ENCODE results near the gene CIAO1. TPM values are rescaled to one million over a fixed set of nuclear protein-coding genes. Genes with fewer than 3 reads are reported as not detected.

CIAO1 gene
- total RNA-seq, 2 experiments from 2014 or later, result 64.9 to 65.9 TPM

DNA sequence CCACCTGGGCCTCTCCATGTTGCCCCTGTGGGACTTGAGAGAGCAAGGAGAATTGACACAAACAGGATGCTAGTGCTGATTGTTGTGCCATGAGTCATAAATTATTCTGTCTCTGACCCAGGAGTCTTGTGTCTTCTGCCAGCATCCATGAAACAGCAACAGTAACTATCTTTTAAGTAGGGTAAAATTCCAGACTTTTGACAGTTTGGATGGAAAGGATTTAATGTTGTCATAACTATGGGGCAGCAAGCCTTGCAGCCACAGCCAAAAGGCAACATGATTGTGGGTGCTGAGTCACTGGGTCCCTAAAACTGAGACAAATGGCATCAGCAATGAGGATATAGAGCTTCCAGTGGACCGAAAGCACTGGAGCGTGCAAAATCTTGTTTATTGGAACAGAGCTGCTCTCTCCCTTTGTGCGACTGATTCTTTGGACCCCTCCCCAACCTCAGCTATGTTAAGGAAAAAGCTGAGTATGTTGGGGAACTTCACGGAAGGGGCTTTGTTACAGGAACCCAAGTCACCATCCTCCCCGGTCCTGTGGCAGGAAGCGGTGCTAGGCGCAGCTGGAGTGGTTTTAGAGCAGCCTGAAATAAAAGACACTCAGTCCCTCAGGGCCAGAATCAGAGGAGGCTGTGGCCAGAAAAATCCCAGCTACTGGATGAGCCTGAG lies 49.5 kb downstream of the CIAO1 start:
- CTCF ChIA-PET, result interaction anchor here (1.4 to 2.5 kb wide), 2 partner anchors 9 to 11 kb away, joined by 4 to 6 read pairs; partner anchors contain the start of gene ITPRIPL1
- Mint-ChIP-seq H3K36me3 (ENCODE audit: low read depth) (peaks cover 32% of the 10 kb centered on the region), H3K27ac (peak overlapping the region; percentile 93), H3K27me3 (ENCODE audit: low read depth) (no peaks in the 10 kb centered on the region), H3K4me1 (ENCODE audit: low read depth) (peaks cover 60% of the 10 kb centered on the region), H3K9me3 (ENCODE audit: insufficient read depth) (no peaks in the 10 kb centered on the region), H3K4me3 (peak overlapping the region; percentile 67)
- DNase-seq (peak; percentile 62), ATAC-seq (peak; percentile 73)
- POLR2A ChIA-PET, result interaction anchor here (1.1 to 2.2 kb wide), 4 partner anchors 9 to 20 kb away, joined by 3 to 22 read pairs (median 8); partner anchors contain the start of genes ITPRIPL1, NCAPH and SNRNP200

DNA sequence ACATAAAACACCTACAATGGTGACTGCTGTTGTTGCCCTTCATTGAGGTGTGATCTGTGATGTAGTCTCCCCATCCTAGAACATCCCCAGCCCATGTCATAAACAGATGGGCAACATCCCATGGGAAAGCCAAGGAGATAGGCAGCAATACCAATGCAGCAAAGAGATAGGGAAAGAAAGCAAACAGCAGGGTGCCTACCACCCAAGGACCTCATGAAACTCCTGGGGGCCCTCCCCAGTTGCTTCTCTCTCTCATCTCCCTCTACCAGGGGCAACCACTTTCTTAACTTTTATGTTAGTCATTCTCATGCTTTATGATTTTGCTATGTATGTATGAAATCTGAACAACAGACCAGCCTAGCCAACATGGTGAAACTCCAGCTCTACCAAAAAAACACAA lies 51.0 kb downstream of the CIAO1 start:
- Mint-ChIP-seq H3K27me3 (ENCODE audit: low read depth) (no peaks in the 10 kb centered on the region), H3K4me1 (ENCODE audit: low read depth) (peaks cover 64% of the 10 kb centered on the region), H3K4me3 (peak overlapping the region; percentile 18), H3K36me3 (ENCODE audit: low read depth) (peaks cover 32% of the 10 kb centered on the region), H3K9me3 (ENCODE audit: insufficient read depth) (no peaks in the 10 kb centered on the region), H3K27ac (peak overlapping the region; percentile 93)
- ATAC-seq (no peak), DNase-seq (no peak)
- ChIA-PET POLR2A (interaction anchor here (1.9 kb wide), 1 partner anchor 12 kb away, joined by 22 read pairs; the partner anchor contains the start of gene SNRNP200), CTCF (no interaction called here)

DNA sequence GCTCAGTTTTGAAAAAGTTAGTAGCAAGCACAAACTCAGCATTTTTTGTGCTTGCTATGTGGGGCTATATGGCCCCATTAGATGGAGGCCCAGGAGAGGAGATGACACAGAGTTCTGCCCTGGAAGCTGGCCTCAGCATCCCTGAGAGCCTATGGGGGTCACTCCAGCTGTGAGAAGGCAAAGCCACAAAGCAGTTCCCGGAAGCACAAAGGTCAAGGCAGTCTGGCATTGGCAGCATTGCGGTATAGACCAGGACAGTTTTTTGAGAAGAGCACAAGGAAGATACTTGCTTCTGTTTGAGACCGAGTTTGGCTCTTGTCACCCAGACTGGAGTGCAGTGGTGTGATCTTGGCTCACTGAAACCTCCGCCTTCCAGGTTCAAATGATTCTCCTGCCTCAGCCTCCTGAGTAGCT lies 51.6 kb downstream of the CIAO1 start:
- ChIA-PET POLR2A (interaction anchor here (2.5 kb wide), 1 partner anchor 12 kb away, joined by 9 read pairs; the partner anchor contains the start of gene SNRNP200), CTCF (interaction anchor here (0.9 kb wide), 1 partner anchor 13 kb away, joined by 3 read pairs; the partner anchor contains the start of gene SNRNP200)
- H3K9me3 Mint-ChIP-seq (ENCODE audit: insufficient read depth), result no peaks in the 10 kb centered on the region
- H3K4me1 Mint-ChIP-seq (ENCODE audit: low read depth), result peaks cover 64% of the 10 kb centered on the region
- ATAC-seq (no peak), DNase-seq (no peak)
- peaks cover 32% of the 10 kb centered on the region for H3K36me3 Mint-ChIP-seq (ENCODE audit: low read depth)
- peak overlapping the region; percentile 60 for H3K27ac Mint-ChIP-seq
- H3K4me3 Mint-ChIP-seq, result no peak overlapping the region
- no peaks in the 10 kb centered on the region for H3K27me3 Mint-ChIP-seq (ENCODE audit: low read depth)

DNA sequence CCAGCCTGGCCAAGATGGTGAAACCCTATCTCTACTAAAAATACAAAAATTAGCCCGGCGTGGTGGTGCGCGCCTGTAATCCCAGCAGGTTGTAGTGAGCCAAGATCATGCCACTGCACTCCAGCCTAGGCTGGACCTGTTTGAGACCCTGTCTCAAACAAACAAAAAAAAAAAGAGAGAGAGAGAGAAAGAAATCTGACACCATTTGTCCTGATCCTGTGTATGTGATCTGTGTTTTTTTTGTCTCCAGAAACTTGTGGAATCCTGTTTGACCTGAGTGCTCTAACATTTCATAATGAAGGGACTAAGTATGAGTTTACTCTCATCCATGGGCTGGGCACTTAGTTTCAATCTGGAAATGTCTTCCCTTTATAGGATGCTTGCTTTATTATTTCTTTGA lies 52.7 kb downstream of the CIAO1 start:
- no peaks in the 10 kb centered on the region for H3K27me3 Mint-ChIP-seq (ENCODE audit: low read depth)
- ATAC-seq (no peak), DNase-seq (no peak)
- CTCF ChIA-PET, result interaction anchor here (0.6 to 2.2 kb wide), 2 partner anchors 39 to 303 kb away, joined by 3 to 4 read pairs; no protein-coding TSS in a partner anchor
- peak overlapping the region; percentile 27 for H3K27ac Mint-ChIP-seq
- peaks cover 32% of the 10 kb centered on the region for H3K36me3 Mint-ChIP-seq (ENCODE audit: low read depth)
- peaks cover 64% of the 10 kb centered on the region for H3K4me1 Mint-ChIP-seq (ENCODE audit: low read depth)
- POLR2A ChIA-PET, result interaction anchor here (2.5 kb wide), 1 partner anchor 13 kb away, joined by 9 read pairs; the partner anchor contains the start of gene SNRNP200
- H3K4me3 Mint-ChIP-seq, result peak overlapping the region; percentile 50
- no peaks in the 10 kb centered on the region for H3K9me3 Mint-ChIP-seq (ENCODE audit: insufficient read depth)

DNA sequence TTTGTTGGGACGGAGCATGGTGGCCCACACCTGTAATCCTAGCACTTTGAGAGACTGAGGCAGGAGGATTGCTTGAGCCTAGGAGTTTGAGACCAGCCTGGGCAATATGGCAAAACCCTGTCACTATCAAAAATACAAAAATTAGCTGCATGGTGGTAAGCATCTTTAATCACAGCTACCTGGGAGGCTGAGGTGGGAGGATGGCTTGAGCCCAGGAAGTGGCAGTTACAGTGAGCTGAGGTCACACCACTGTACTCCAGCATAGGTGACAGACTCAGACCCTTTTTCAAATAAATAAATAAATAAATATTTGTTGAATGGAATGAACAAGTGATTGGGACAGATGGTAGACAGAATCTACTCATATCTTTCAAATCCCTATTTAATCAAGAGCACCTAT lies 53.4 kb downstream of the CIAO1 start:
- CTCF ChIA-PET, result interaction anchor here (2.2 to 4.9 kb wide), 2 partner anchors 14 to 38 kb away, joined by 4 to 25 read pairs; partner anchors contain the start of gene SNRNP200
- ATAC-seq (no peak), DNase-seq (no peak)
- H3K27me3 Mint-ChIP-seq (ENCODE audit: low read depth), result no peaks in the 10 kb centered on the region
- H3K36me3 Mint-ChIP-seq (ENCODE audit: low read depth), result peaks cover 29% of the 10 kb centered on the region
- H3K4me1 Mint-ChIP-seq (ENCODE audit: low read depth), result peaks cover 66% of the 10 kb centered on the region
- H3K4me3 Mint-ChIP-seq, result peak overlapping the region; percentile 50
- peak overlapping the region; percentile 55 for H3K27ac Mint-ChIP-seq
- H3K9me3 Mint-ChIP-seq (ENCODE audit: insufficient read depth), result no peaks in the 10 kb centered on the region
- POLR2A ChIA-PET, result interaction anchor here (1.2 to 2.8 kb wide), 3 partner anchors 14 to 162 kb away, joined by 3 to 35 read pairs (median 9); partner anchors contain the start of genes NCAPH and SNRNP200

DNA sequence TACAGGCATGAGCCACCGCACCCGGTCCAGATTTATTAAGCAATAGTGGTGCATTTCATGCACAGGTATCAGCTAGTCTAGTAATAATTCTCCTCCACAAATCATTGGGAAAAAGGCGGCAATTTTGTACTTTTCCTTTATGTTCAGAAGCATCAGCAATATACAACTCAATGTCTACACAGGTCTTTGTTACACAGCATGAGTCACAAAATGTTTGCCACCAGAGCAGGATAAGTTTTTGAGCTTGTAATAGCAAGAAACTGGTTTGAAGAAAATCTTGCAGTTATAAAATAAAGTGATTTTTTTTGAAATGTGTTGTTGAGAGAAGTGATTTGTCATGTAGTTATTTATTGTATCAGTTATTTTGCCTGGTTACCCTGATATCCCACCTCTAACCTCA lies 54.3 kb downstream of the CIAO1 start:
- no peaks in the 10 kb centered on the region for H3K9me3 Mint-ChIP-seq (ENCODE audit: insufficient read depth)
- peaks cover 25% of the 10 kb centered on the region for H3K36me3 Mint-ChIP-seq (ENCODE audit: low read depth)
- no peak for DNase-seq
- H3K4me1 Mint-ChIP-seq (ENCODE audit: low read depth), result peaks cover 65% of the 10 kb centered on the region
- ChIA-PET POLR2A (interaction anchor here (0.9 to 2.8 kb wide), 8 partner anchors 10 to 163 kb away, joined by 3 to 75 read pairs (median 4); partner anchors contain the start of genes NCAPH and SNRNP200), CTCF (interaction anchor here (1.2 to 4.9 kb wide), 11 partner anchors 8 to 273 kb away, joined by 3 to 25 read pairs (median 5); partner anchors contain the start of genes ASTL, CIAO1, NCAPH and SNRNP200)
- H3K27me3 Mint-ChIP-seq (ENCODE audit: low read depth), result no peaks in the 10 kb centered on the region
- H3K27ac Mint-ChIP-seq, result peak overlapping the region; percentile 89
- H3K4me3 Mint-ChIP-seq, result peak overlapping the region; percentile 78
- ATAC-seq, result no peak

DNA sequence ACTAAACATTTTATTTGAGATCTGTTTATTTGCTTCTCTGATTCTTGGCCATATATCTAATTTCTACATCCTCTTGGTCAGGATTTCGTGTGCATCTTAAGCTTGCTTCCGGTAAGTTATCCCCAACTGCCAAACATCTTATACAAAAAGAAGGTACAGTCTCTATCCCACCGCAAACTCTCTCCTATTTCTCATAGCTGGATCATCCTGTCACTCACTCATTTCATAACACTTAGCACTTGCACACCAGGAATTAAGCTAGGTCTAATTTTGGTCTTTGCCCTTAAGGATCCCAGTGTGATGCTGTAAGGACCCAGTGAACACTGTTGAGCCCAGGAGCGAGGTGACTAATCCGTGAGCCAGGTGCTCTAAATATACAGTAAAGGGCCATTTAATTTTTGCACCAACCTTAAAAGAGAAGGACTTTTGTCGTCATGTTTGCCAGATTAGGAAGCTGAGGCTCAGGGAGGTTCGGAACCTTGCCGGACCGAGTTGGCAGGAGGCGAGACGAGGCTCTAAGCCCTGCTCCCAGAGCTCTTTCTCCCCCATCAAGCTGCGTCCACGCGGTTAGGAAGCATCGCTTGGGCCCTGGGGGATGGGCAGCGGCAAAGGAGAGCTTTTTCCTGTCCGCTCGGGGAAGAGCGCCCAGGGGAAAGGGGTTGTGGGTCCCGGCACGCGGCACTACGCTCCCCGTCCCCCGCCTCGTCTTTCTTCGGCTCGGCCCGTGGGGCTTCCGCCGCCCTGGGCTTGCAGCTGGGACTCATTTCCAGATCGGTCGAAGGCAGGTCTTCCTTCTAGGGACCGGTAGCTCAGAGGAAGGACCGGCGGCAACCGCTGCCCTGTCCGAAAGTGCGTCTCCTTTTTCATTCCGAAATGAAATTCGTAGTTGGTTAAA lies 55.0 kb downstream of the CIAO1 start:
- POLR2A ChIA-PET, result interaction anchor here (0.6 to 2.8 kb wide), 10 partner anchors 10 to 159 kb away, joined by 3 to 75 read pairs (median 4); partner anchors contain the start of genes NCAPH and SNRNP200
- no peaks in the 10 kb centered on the region for H3K27me3 Mint-ChIP-seq (ENCODE audit: low read depth)
- no peaks in the 10 kb centered on the region for H3K9me3 Mint-ChIP-seq (ENCODE audit: insufficient read depth)
- DNase-seq (no peak), ATAC-seq (peak; percentile 29)
- peaks cover 29% of the 10 kb centered on the region for H3K36me3 Mint-ChIP-seq (ENCODE audit: low read depth)
- H3K4me3 Mint-ChIP-seq, result peak overlapping the region; percentile 78
- peak overlapping the region; percentile 89 for H3K27ac Mint-ChIP-seq
- CTCF ChIA-PET, result interaction anchor here (0.9 to 4.9 kb wide), 14 partner anchors 9 to 537 kb away, joined by 3 to 25 read pairs (median 4); partner anchors contain the start of genes ANKRD39, ASTL, CIAO1 and NCAPH
- H3K4me1 Mint-ChIP-seq (ENCODE audit: low read depth), result peaks cover 61% of the 10 kb centered on the region

Other genes with a start within 250 kb of the CIAO1 start
- 1 to 10 TPM; 4.3 to 4.5 TPM for gene GPAT2, start 231.3 kb upstream of the CIAO1 start, total RNA-seq
- gene ADRA2B, start 149.7 kb upstream of the CIAO1 start, total RNA-seq, result under 1 TPM in 1 of 2 experiments, not detected in 1; 0.08 TPM
- gene ASTL, start 127.7 kb upstream of the CIAO1 start, total RNA-seq, result under 1 TPM in 1 of 2 experiments, not detected in 1; 0.34 TPM
- 10 to 100 TPM; 20.3 to 21.2 TPM for gene DUSP2, start 120.8 kb upstream of the CIAO1 start, total RNA-seq
- 100 to 1,000 TPM; 139 to 143 TPM for gene STARD7, start 57.4 kb upstream of the CIAO1 start, total RNA-seq
- gene TMEM127, start 228 bp upstream of the CIAO1 start, total RNA-seq, result 10 to 100 TPM; 31.8 to 34.2 TPM
- 100 to 1,000 TPM; 177 to 181 TPM for gene SNRNP200, start 39.3 kb downstream of the CIAO1 start, total RNA-seq
- 10 to 100 TPM; 43.4 to 43.5 TPM for gene ITPRIPL1, start 59.1 kb downstream of the CIAO1 start, total RNA-seq
- 100 to 1,000 TPM in 1 of 2 experiments, 10 to 100 TPM in 1; 87.3 to 101 TPM for gene NCAPH, start 69.5 kb downstream of the CIAO1 start, total RNA-seq
- gene NEURL3, start 239.1 kb downstream of the CIAO1 start, total RNA-seq, result not detected